ENCODE data around the gene SMYD5.
"Not testable (repeated sequence)": the region's sequence is repeated elsewhere in the genome, so short reads cannot be mapped to it uniquely, and the experiment has no call there.

DNA sequence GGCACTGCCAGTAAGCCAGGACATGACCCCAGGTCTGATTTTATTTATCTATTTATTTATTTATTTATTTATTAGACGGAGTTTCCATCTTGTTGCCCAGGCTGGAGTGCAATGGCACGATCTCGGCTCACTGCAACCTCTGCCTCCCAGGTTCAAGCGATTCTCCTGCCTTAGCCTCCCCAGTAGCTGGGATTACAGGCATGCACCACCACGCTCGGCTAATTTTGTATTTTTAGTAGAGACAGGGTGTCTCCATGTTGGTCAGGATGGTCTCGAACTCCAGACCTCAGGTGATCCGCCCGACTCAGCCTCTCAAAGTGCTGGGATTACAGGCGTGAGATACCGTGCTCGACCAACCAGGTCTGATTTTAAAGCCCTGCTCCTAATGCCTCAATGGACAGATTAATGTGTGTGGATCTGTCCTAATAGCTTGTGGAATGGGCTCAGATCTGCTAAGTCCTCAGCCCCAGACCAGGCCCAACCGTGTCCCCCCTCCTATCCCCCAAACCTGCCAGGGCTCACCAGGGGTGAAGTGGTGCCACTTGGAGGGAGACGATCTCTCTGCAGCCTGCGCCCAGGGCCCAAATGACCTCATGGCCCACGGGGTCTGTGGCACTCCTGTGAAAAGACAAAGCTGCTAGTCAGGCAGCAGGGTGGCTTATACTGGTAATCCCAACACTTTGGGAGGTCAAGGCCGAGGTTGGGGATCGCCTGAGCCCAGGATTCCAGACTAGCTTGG, 48.8 kb downstream of the SMYD5 start:
- TF ChIP-seq MZF1 (tag by site-specific recombination; IDR thresholded peaks at IDR 0.05; ENCODE audit: borderline replicate concordance); ZNF621 (tag by site-specific recombination; IDR thresholded peaks at IDR 0.05); ZNF366 (tag by site-specific recombination; conservative IDR thresholded peaks at IDR 0.05): not testable (repeated sequence)
- TF ChIP-seq, protein P1, sequence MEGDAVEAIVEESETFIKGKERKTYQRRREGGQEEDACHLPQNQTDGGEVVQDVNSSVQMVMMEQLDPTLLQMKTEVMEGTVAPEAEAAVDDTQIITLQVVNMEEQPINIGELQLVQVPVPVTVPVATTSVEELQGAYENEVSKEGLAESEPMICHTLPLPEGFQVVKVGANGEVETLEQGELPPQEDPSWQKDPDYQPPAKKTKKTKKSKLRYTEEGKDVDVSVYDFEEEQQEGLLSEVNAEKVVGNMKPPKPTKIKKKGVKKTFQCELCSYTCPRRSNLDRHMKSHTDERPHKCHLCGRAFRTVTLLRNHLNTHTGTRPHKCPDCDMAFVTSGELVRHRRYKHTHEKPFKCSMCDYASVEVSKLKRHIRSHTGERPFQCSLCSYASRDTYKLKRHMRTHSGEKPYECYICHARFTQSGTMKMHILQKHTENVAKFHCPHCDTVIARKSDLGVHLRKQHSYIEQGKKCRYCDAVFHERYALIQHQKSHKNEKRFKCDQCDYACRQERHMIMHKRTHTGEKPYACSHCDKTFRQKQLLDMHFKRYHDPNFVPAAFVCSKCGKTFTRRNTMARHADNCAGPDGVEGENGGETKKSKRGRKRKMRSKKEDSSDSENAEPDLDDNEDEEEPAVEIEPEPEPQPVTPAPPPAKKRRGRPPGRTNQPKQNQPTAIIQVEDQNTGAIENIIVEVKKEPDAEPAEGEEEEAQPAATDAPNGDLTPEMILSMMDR (tag by site-specific recombination; IDR thresholded peaks at IDR 0.05), result not testable (repeated sequence)
